Kidney (tissue), 14 donors: ENCODE data around the gene MYBPHL. TPM values are rescaled to one million over a fixed set of nuclear protein-coding genes. Genes with fewer than 3 reads are reported as not detected.

ENCODE experiments used
- DNase-seq, 5 donors: peaks; one replicate each; pipeline ENCODE4 v3.0.0-alpha.2; 2013 to 2020
- FAIRE-seq: peaks from 2 replicates; lab custom pipeline; 2012; peaks lifted over from hg19 to GRCh38; lab: Jason Lieb, UNC
- H3K27ac ChIP-seq, 2 donors: one replicate each; pipeline ENCODE4 v1.7.0; 2013; ENCODE audit warnings: low read depth in 2 of 2, low read length in 2 of 2, inconsistent platforms in 1 of 2
- H3K27me3 ChIP-seq: one replicate; pipeline ENCODE4 v1.7.1; 2013; ENCODE audit warnings: low read length, inconsistent platforms; ENCODE audit not compliant: control insufficient read depth, insufficient read depth
- H3K36me3 ChIP-seq, 3 donors: one replicate each; pipeline versions ENCODE4 v1.7.0 to v1.7.1; 2013; ENCODE audit warnings: low read length in 3 of 3, control low read depth in 1 of 3, inconsistent platforms in 1 of 3; ENCODE audit not compliant: insufficient read depth in 3 of 3, control insufficient read depth in 2 of 3
- H3K4me1 ChIP-seq, 3 donors: one replicate each; pipeline versions ENCODE4 v1.7.0 to v1.7.1; 2013; ENCODE audit warnings: low read length in 3 of 3, inconsistent platforms in 1 of 3, low read depth in 1 of 3; ENCODE audit not compliant: control insufficient read depth in 2 of 3, insufficient read depth in 2 of 3
- H3K4me3 ChIP-seq, 3 donors: one replicate each; pipeline versions ENCODE4 v1.7.0 to v1.8.1; 2013; ENCODE audit warnings: low read length in 3 of 3, control low read depth in 1 of 3, inconsistent platforms in 1 of 3
- H3K9ac ChIP-seq, 3 donors: one replicate each; pipeline versions ENCODE4 v1.7.0 to v1.7.1; 2013; ENCODE audit warnings: low read length in 3 of 3, control low read depth in 1 of 3, inconsistent platforms in 1 of 3
- H3K9me3 ChIP-seq, 3 donors: one replicate each; pipeline versions ENCODE4 v1.7.0 to v1.7.1; 2013; ENCODE audit warnings: low read length in 3 of 3, control low read depth in 1 of 3, inconsistent platforms in 1 of 3; ENCODE audit not compliant: control insufficient read depth in 2 of 3, insufficient read depth in 1 of 3
- CTCF ChIP-seq: IDR thresholded peaks from 3 replicates; pipeline ENCODE4 v1.5.1; 2012; ENCODE audit warnings: mild to moderate bottlenecking, moderate library complexity, borderline replicate concordance; ENCODE audit not compliant: insufficient read depth; ENCODE audit errors: extremely low read depth
- intact Hi-C: fragments of 100-400 bp; cut with DNase I; formaldehyde crosslinking; loops from one replicate; pipeline ENCODE4 v1.11.1; 2022
- polyA plus RNA-seq: library from polyadenylated mRNA; stranded (reverse); fragments of 350-450 nt; fragmentation: Illumina TruSeq; extraction: RNeasy Lipid Tissue Mini Kit (QIAGEN cat#74804); gene quantifications from one replicate; pipeline ENCODE4 v1.2.3, GENCODE V29; 2014; ENCODE audit warnings: low read depth, low replicate concordance; ENCODE audit not compliant: insufficient read depth
- total RNA-seq: library from RNA; stranded (reverse); fragmentation: NEBNext Ultra II Directional; extraction: Animal tissue kit (Norgen Biotek cat#: 25700); gene quantifications from one replicate; pipeline ENCODE4 v1.2.1, GENCODE V29; 2021
- donor health status: control.
- donor health status: control.
- donor health status: control.
- donor health status: control.
- donor health status: control.
- donor health status: DM: yes; HTN: yes; CAD: no.
- donor health status: Normal renal cell carcinoma (clear cell type).

Gene MYBPHL
- total and polyA plus RNA-seq, 2 donors from 2014 or later: 0.19 TPM; not detected in 1

GRCh38 chr1:109277434-109278204, 29.2 kb downstream of the MYBPHL start:
- FAIRE-seq (no peak), DNase-seq (peak; percentile 79 to 91 (median 87))
- Histone ChIP-seq H3K4me1 (peaks cover 4 to 28% (median 13%) of the 10 kb centered on the region in 3 donors), H3K36me3 (no peaks in the 10 kb centered on the region), H3K4me3 (no peak overlapping the region), H3K9ac (no peak overlapping the region), H3K27ac (peak overlapping the region; percentile 49 to 55), H3K27me3 (no peaks in the 10 kb centered on the region), H3K9me3 (no peaks in the 10 kb centered on the region)
- TF ChIP-seq CTCF: peak; percentile 87
- intact Hi-C loops: loop anchor here (10.0 kb wide), 1 partner anchor 127 kb away; no protein-coding TSS in a partner anchor

GRCh38 chr1:109275706-109276345, 31.0 kb downstream of the MYBPHL start:
- no peak for FAIRE-seq
- peak in 3 of 5 donors; percentile 23 to 59 (median 47) for DNase-seq
- H3K9ac ChIP-seq: no peak overlapping the region
- no peak for TF ChIP-seq CTCF
- no peaks in the 10 kb centered on the region for H3K9me3 ChIP-seq
- H3K27me3 ChIP-seq: no peaks in the 10 kb centered on the region
- no peak overlapping the region for H3K4me3 ChIP-seq
- no peaks in the 10 kb centered on the region for H3K36me3 ChIP-seq
- H3K4me1 ChIP-seq: peaks cover 4 to 24% (median 9%) of the 10 kb centered on the region in 3 donors
- intact Hi-C loops: loop anchor here (10.0 kb wide), 1 partner anchor 129 kb away; no protein-coding TSS in a partner anchor
- no peak overlapping the region for H3K27ac ChIP-seq

GRCh38 chr1:109274533-109275476, 32.0 kb downstream of the MYBPHL start:
- H3K9ac ChIP-seq: peak overlapping the region in 1 of 3 donors; percentile 23

More at GRCh38 chr1:109274533-109275476, 32.0 kb downstream of the MYBPHL start:
- Histone ChIP-seq H3K4me1 (peaks cover 4 to 24% (median 9%) of the 10 kb centered on the region in 3 donors), H3K27ac (peak overlapping the region; percentile 4 to 57), H3K9me3 (no peaks in the 10 kb centered on the region), H3K27me3 (no peaks in the 10 kb centered on the region), H3K4me3 (no peak overlapping the region), H3K36me3 (no peaks in the 10 kb centered on the region)
- TF ChIP-seq CTCF: no peak
- DNase-seq: peak; percentile 86 to 93 (median 91)
- intact Hi-C loops: loop anchor here (10.0 kb wide), 1 partner anchor 130 kb away; no protein-coding TSS in a partner anchor
- no peak for FAIRE-seq
